ENCODE data around the gene ARHGAP10. TPM values are rescaled to one million over a fixed set of nuclear protein-coding genes. Genes with fewer than 3 reads are reported as not detected.

ARHGAP10 gene
- total RNA-seq, 1 donor from 2014 or later, result 20.2 TPM

- Mint-ChIP-seq H3K36me3 (no peaks in the 10 kb centered on the region), H3K9me3 (no peaks in the 10 kb centered on the region), H3K4me1 (peaks cover 34% of the 10 kb centered on the region), H3K4me3 (no peak overlapping the region), H3K27me3 (ENCODE audit: insufficient read depth, low read depth) (peaks cover 6% of the 10 kb centered on the region), H3K27ac (no peak overlapping the region)
- Histone ChIP-seq H3K4me2 (no peak overlapping the region), H3K36me3 (no peaks in the 10 kb centered on the region), H3K4me3 (no peak overlapping the region), H3K79me2 (ENCODE audit: low read depth) (no peaks in the 10 kb centered on the region), H3K9me3 (ENCODE audit: low read depth) (no peaks in the 10 kb centered on the region), H4K20me1 (ENCODE audit: low read depth) (no peaks in the 10 kb centered on the region), H3K9ac (no peak overlapping the region), H2AFZ (replicated peaks) (no peak overlapping the region), H3K27me3 (no peaks in the 10 kb centered on the region), H3K27ac (no peak overlapping the region), H3K4me1 (peaks cover 4% of the 10 kb centered on the region), H3F3A (ENCODE audit: low read depth) (no peaks in the 10 kb centered on the region)
- TF ChIP-seq EZH2 (IDR thresholded peaks at IDR 0.05) (no peak), CTCF (IDR thresholded peaks at IDR 0.05) (no peak), EZH2phosphoT487 (IDR thresholded peaks at IDR 0.05) (no peak)
- no peak for DNase-seq (ENCODE audit: low spot score)
Measured at GRCh38 chr4:148065075-148065474, 333.2 kb downstream of the ARHGAP10 start.

- H3K4me1 ChIP-seq, result peaks cover 4% of the 10 kb centered on the region
- H3K4me3 Mint-ChIP-seq, result no peak overlapping the region
- H4K20me1 ChIP-seq (ENCODE audit: low read depth), result no peaks in the 10 kb centered on the region
- no peak overlapping the region for H2AFZ ChIP-seq (replicated peaks)
- no peaks in the 10 kb centered on the region for H3K36me3 ChIP-seq
- no peak overlapping the region for H3K4me2 ChIP-seq
- no peaks in the 10 kb centered on the region for H3K79me2 ChIP-seq (ENCODE audit: low read depth)
- H3F3A ChIP-seq (ENCODE audit: low read depth), result no peaks in the 10 kb centered on the region
- peaks cover 3% of the 10 kb centered on the region for H3K27me3 Mint-ChIP-seq (ENCODE audit: insufficient read depth, low read depth)
- no peaks in the 10 kb centered on the region for H3K27me3 ChIP-seq
- TF ChIP-seq CTCF (IDR thresholded peaks at IDR 0.05) (no peak), EZH2 (IDR thresholded peaks at IDR 0.05) (no peak), EZH2phosphoT487 (IDR thresholded peaks at IDR 0.05) (no peak)
- no peaks in the 10 kb centered on the region for H3K9me3 ChIP-seq (ENCODE audit: low read depth)
- no peaks in the 10 kb centered on the region for H3K9me3 Mint-ChIP-seq
- no peak overlapping the region for H3K9ac ChIP-seq
- H3K27ac Mint-ChIP-seq, result no peak overlapping the region
- no peak overlapping the region for H3K27ac ChIP-seq
- no peaks in the 10 kb centered on the region for H3K36me3 Mint-ChIP-seq
- no peak overlapping the region for H3K4me3 ChIP-seq
- peaks cover 33% of the 10 kb centered on the region for H3K4me1 Mint-ChIP-seq
- no peak for DNase-seq (ENCODE audit: low spot score)
Measured at GRCh38 chr4:148067301-148067916, 335.5 kb downstream of the ARHGAP10 start.

GRCh38 chr4:148068065-148068911 lies 336.4 kb downstream of the ARHGAP10 start:
- DNase-seq (ENCODE audit: low spot score), result no peak

More at GRCh38 chr4:148068065-148068911, 336.4 kb downstream of the ARHGAP10 start:
- no peak overlapping the region for H3K9ac ChIP-seq
- H3F3A ChIP-seq (ENCODE audit: low read depth), result no peaks in the 10 kb centered on the region
- H3K4me3 ChIP-seq, result no peak overlapping the region
- peaks cover 33% of the 10 kb centered on the region for H3K4me1 Mint-ChIP-seq
- H3K27ac ChIP-seq, result no peak overlapping the region
- H3K9me3 ChIP-seq (ENCODE audit: low read depth), result no peaks in the 10 kb centered on the region
- H2AFZ ChIP-seq (replicated peaks), result no peak overlapping the region
- peaks cover 3% of the 10 kb centered on the region for H3K27me3 Mint-ChIP-seq (ENCODE audit: insufficient read depth, low read depth)
- H3K27me3 ChIP-seq, result no peaks in the 10 kb centered on the region
- H3K4me1 ChIP-seq, result peaks cover 4% of the 10 kb centered on the region
- no peak overlapping the region for H3K4me2 ChIP-seq
- H3K36me3 Mint-ChIP-seq, result peaks cover 2% of the 10 kb centered on the region
- TF ChIP-seq EZH2 (IDR thresholded peaks at IDR 0.05), result no peak
- peak; percentile 13 for TF ChIP-seq CTCF (IDR thresholded peaks at IDR 0.05)
- H3K4me3 Mint-ChIP-seq, result no peak overlapping the region
- no peaks in the 10 kb centered on the region for H4K20me1 ChIP-seq (ENCODE audit: low read depth)
- H3K36me3 ChIP-seq, result no peaks in the 10 kb centered on the region
- H3K79me2 ChIP-seq (ENCODE audit: low read depth), result no peaks in the 10 kb centered on the region
- no peak overlapping the region for H3K27ac Mint-ChIP-seq
- no peaks in the 10 kb centered on the region for H3K9me3 Mint-ChIP-seq

All from neural progenitor cell (in vitro differentiated cells).